H1 (cell line): ENCODE results near the gene CDC42EP5. TPM values are rescaled to one million over a fixed set of nuclear protein-coding genes. Genes with fewer than 3 reads are reported as not detected.

Experiments
- CTCF ChIA-PET: fragments of 300-600 bp; sonication (Branson Sonifier 250); formaldehyde crosslinking; loops from one replicate; lab custom pipeline; 2021; ENCODE audit not compliant: partially characterized antibody; lab: Charles Lee
- POLR2A ChIA-PET: fragments of 300-600 bp; sonication (Branson Sonifier 250); formaldehyde crosslinking; loops from one replicate; lab custom pipeline; 2021; ENCODE audit warnings: inconsistent platforms; ENCODE audit not compliant: partially characterized antibody; lab: Charles Lee
- DNase-seq, 2 experiments: peaks; one replicate each; pipeline versions ENCODE4 v3.0.0 to v3.0.0-alpha.2; 2010 to 2022; ENCODE audit warnings: low spot score in 2 of 2, low read depth in 1 of 2, mixed read lengths in 1 of 2
- FAIRE-seq: peaks from 2 replicates; lab custom pipeline; 2011; peaks lifted over from hg19 to GRCh38; lab: Jason Lieb, UNC
- H2AFZ ChIP-seq: 2 replicates; pipeline ENCODE4 v1.8.1; 2012; ENCODE audit warnings: low read length, inconsistent platforms
- H2AK5ac ChIP-seq: 2 replicates; pipeline ENCODE4 v1.6.1; 2013; ENCODE audit warnings: low read depth, low read length
- H2BK120ac ChIP-seq: replicated peaks from 2 replicates; pipeline ENCODE3; 2013; ENCODE audit warnings: low read depth, low read length, inconsistent platforms
- H2BK12ac ChIP-seq: 2 replicates; pipeline ENCODE4 v1.6.1; 2013; ENCODE audit warnings: low read depth, low read length
- H2BK15ac ChIP-seq: 2 replicates; pipeline ENCODE4 v1.6.1; 2013; ENCODE audit warnings: low read length
- H2BK20ac ChIP-seq: 2 replicates; pipeline ENCODE4 v1.6.1; 2013; ENCODE audit warnings: low read length
- H2BK5ac ChIP-seq: 2 replicates; pipeline ENCODE4 v1.6.1; 2013; ENCODE audit warnings: low read depth, low read length
- H3K14ac ChIP-seq: 2 replicates; pipeline ENCODE4 v1.6.1; 2013; ENCODE audit warnings: inconsistent platforms; ENCODE audit not compliant: insufficient read length
- H3K18ac ChIP-seq: 2 replicates; pipeline ENCODE4 v1.6.1; 2013; ENCODE audit warnings: low read length; ENCODE audit errors: extremely low read depth
- H3K23ac ChIP-seq: 2 replicates; pipeline ENCODE4 v1.6.1; 2013; ENCODE audit warnings: inconsistent platforms; ENCODE audit not compliant: insufficient read length
- H3K23me2 ChIP-seq: 2 replicates; pipeline ENCODE4 v1.6.1; 2013; ENCODE audit warnings: low read depth, low read length
- H3K27ac ChIP-seq: 2 replicates; pipeline ENCODE4 v1.6.1; 2011; ENCODE audit warnings: low read depth, low read length, inconsistent platforms
- H3K27me3 ChIP-seq, 4 experiments: replicated peaks in 1 of 4; 1 replicate in 1 of 4; 2 replicates in 3 of 4; pipeline versions ENCODE4 v1.6.1 to v1.8.1; 2011 to 2013; ENCODE audit warnings: low read length in 3 of 4, mild to moderate bottlenecking in 3 of 4, inconsistent platforms in 2 of 4, mixed read lengths in 2 of 4, moderate library complexity in 1 of 4; ENCODE audit not compliant: control insufficient read depth in 3 of 4, insufficient read depth in 3 of 4; ENCODE audit errors: extremely low read depth in 1 of 4
- H3K36me3 ChIP-seq, 4 experiments: 2 replicates each; pipeline versions ENCODE4 v1.6.1 to v1.8.1; 2011 to 2013; ENCODE audit warnings: mild to moderate bottlenecking in 4 of 4, low read length in 3 of 4, moderate library complexity in 2 of 4, control low read depth in 1 of 4, inconsistent platforms in 1 of 4; ENCODE audit not compliant: insufficient read depth in 4 of 4, control insufficient read depth in 2 of 4
- H3K4ac ChIP-seq: replicated peaks from 2 replicates; pipeline ENCODE3; 2013; ENCODE audit warnings: low read length, low read depth, mixed read lengths, inconsistent platforms; ENCODE audit not compliant: insufficient read length
- H3K4me1 ChIP-seq, 4 experiments: replicated peaks in 1 of 4; 1 replicate in 1 of 4; 2 replicates in 3 of 4; pipeline versions ENCODE4 v1.6.1 to v1.8.1; 2011 to 2013; ENCODE audit warnings: low read length in 3 of 4, inconsistent platforms in 2 of 4, mixed read lengths in 1 of 4; ENCODE audit not compliant: insufficient read depth in 4 of 4, control insufficient read depth in 3 of 4
- H3K4me2 ChIP-seq, 2 experiments: 2 replicates each; pipeline versions ENCODE4 v1.6.1 to v1.8.1; 2011 to 2013; ENCODE audit warnings: low read depth in 2 of 2, low read length in 2 of 2, control low read depth in 1 of 2, inconsistent platforms in 1 of 2, mild to moderate bottlenecking in 1 of 2; ENCODE audit not compliant: insufficient read depth in 1 of 2
- H3K4me3 ChIP-seq, 4 experiments: fragments of 200-600, 300-600 bp in 1 of 4; sonication (generic), shearing (Covaris generic), sonication (Bioruptor Twin) in 1 of 4; 2 replicates each; pipeline versions ENCODE4 v1.5.1 to v1.8.1; 2011 to 2016; ENCODE audit warnings: low read length in 4 of 4, low read depth in 3 of 4, control low read depth in 2 of 4, inconsistent platforms in 2 of 4, mild to moderate bottlenecking in 2 of 4, mixed read lengths in 1 of 4, moderate library complexity in 1 of 4; ENCODE audit not compliant: insufficient read depth in 2 of 4; ENCODE audit errors: extremely low read depth in 1 of 4
- H3K56ac ChIP-seq: replicated peaks from 2 replicates; pipeline ENCODE3; 2013; ENCODE audit warnings: low read depth, mild to moderate bottlenecking, mixed read lengths, low read length, inconsistent platforms; ENCODE audit not compliant: insufficient read length
- H3K79me1 ChIP-seq: 2 replicates; pipeline ENCODE4 v1.6.1; 2013; ENCODE audit warnings: low read depth, low read length, control low read depth
- H3K79me2 ChIP-seq, 2 experiments: 2 replicates each; pipeline versions ENCODE4 v1.6.1 to v1.8.1; 2012 to 2013; ENCODE audit warnings: low read length in 2 of 2, mild to moderate bottlenecking in 2 of 2, inconsistent platforms in 1 of 2; ENCODE audit not compliant: insufficient read depth in 2 of 2, control insufficient read depth in 1 of 2
- H3K9ac ChIP-seq, 4 experiments: replicated peaks in 1 of 4; 1 replicate in 1 of 4; 2 replicates in 3 of 4; pipeline versions ENCODE4 v1.6.1 to v1.8.1; 2011 to 2013; ENCODE audit warnings: low read depth in 3 of 4, low read length in 3 of 4, control low read depth in 2 of 4, mild to moderate bottlenecking in 2 of 4, moderate library complexity in 2 of 4, inconsistent platforms in 1 of 4; ENCODE audit errors: extremely low read depth in 1 of 4
- H3K9me3 ChIP-seq, 2 experiments: 2 replicates each; pipeline versions ENCODE4 v1.6.1 to v1.8.1; 2012 to 2013; ENCODE audit warnings: mild to moderate bottlenecking in 2 of 2, moderate library complexity in 2 of 2, control low read depth in 1 of 2, inconsistent platforms in 1 of 2, low read depth in 1 of 2, low read length in 1 of 2, mixed read lengths in 1 of 2; ENCODE audit not compliant: insufficient read depth in 2 of 2
- H4K20me1 ChIP-seq, 2 experiments: replicated peaks in 1 of 2; 2 replicates each; pipeline versions ENCODE3 to v1.8.1; 2011 to 2013; ENCODE audit warnings: inconsistent platforms in 2 of 2, low read length in 2 of 2, mild to moderate bottlenecking in 1 of 2; ENCODE audit not compliant: insufficient read depth in 2 of 2, control insufficient read depth in 1 of 2
- H4K5ac ChIP-seq: 2 replicates; pipeline ENCODE4 v1.6.1; 2013; ENCODE audit warnings: low read length, low read depth, mixed read lengths, inconsistent platforms; ENCODE audit not compliant: insufficient read length
- H4K8ac ChIP-seq: 2 replicates; pipeline ENCODE4 v1.8.0; 2013; ENCODE audit warnings: mild to moderate bottlenecking, moderate library complexity, low read length, inconsistent platforms; ENCODE audit not compliant: insufficient read depth; ENCODE audit errors: extremely low read depth
- H4K91ac ChIP-seq: replicated peaks from 2 replicates; pipeline ENCODE3; 2013; ENCODE audit warnings: low read length, mixed read lengths, inconsistent platforms; ENCODE audit not compliant: insufficient read length
- CHD2 ChIP-seq: IDR thresholded peaks from 2 replicates; pipeline ENCODE4 v1.6.1; 2012; ENCODE audit warnings: low read length, improper control_type of control experiment
- EP300 ChIP-seq, 2 experiments: IDR thresholded peaks; 1 replicate in 1 of 2; 2 replicates in 1 of 2; pipeline ENCODE4 v1.6.1; 2011 to 2012; ENCODE audit warnings: low read depth in 2 of 2, low read length in 2 of 2, mild to moderate bottlenecking in 2 of 2, borderline replicate concordance in 1 of 2, inconsistent platforms in 1 of 2, moderate library complexity in 1 of 2
- GABPA ChIP-seq: IDR thresholded peaks from 2 replicates; pipeline ENCODE4 v1.6.1; 2011; ENCODE audit warnings: mild to moderate bottlenecking, low read length, moderate library complexity, borderline replicate concordance; ENCODE audit not compliant: insufficient read depth
- HDAC6 ChIP-seq: IDR thresholded peaks from one replicate; pipeline ENCODE4 v1.7.1; 2012; ENCODE audit warnings: low read depth, mild to moderate bottlenecking, inconsistent platforms, low read length, moderate library complexity
- JUN ChIP-seq: IDR thresholded peaks from 2 replicates; pipeline ENCODE4 v1.6.1; 2011; ENCODE audit warnings: low read depth, mild to moderate bottlenecking, improper control_type of control experiment, low read length
- POU5F1 ChIP-seq: IDR thresholded peaks from 2 replicates; pipeline ENCODE4 v1.6.1; 2011; ENCODE audit warnings: low read depth, mild to moderate bottlenecking, low read length, moderate library complexity
- RAD21 ChIP-seq, 2 experiments: IDR thresholded peaks in 1 of 2; conservative IDR thresholded peaks in 1 of 2; 2 replicates each; pipeline ENCODE4 v1.6.1; 2011; ENCODE audit warnings: low read depth in 2 of 2, low read length in 2 of 2, improper control_type of control experiment in 1 of 2, inconsistent platforms in 1 of 2, mild to moderate bottlenecking in 1 of 2, moderate library complexity in 1 of 2
- SIN3A ChIP-seq, 2 experiments: IDR thresholded peaks in 1 of 2; conservative IDR thresholded peaks in 1 of 2; 2 replicates each; pipeline ENCODE4 v1.6.1; 2011 to 2012; ENCODE audit warnings: low read length in 2 of 2, improper control_type of control experiment in 1 of 2, low read depth in 1 of 2, mild to moderate bottlenecking in 1 of 2
- WGBS, 2 experiments: shearing (Covaris generic) in 1 of 2; methylation state at CpG; one replicate each; pipeline versions ENCODE4 v1.1.6 to v1.1.7; 2013 to 2015; ENCODE audit warnings: low lambda C conversion rate in 2 of 2, mixed read lengths in 2 of 2, inconsistent platforms in 1 of 2, low coverage in 1 of 2, missing lambda C conversion rate in 1 of 2; ENCODE audit not compliant: insufficient replicate concordance in 2 of 2, insufficient coverage in 1 of 2, insufficient read length in 1 of 2; ENCODE audit errors: extremely low coverage in 1 of 2, missing lambda C conversion rate in 1 of 2; 5-methylcytosine and 5-hydroxymethylcytosine counted together
- polyA plus RNA-seq, 7 experiments: library from polyadenylated mRNA; depleted of rRNA in 3 of 7; stranded (reverse) in 5 of 7; unstranded in 2 of 7; fragments of >200 nt in 5 of 7; fragments of 200-250 nt in 2 of 7; gene quantifications; 1 replicate in 5 of 7; 2 replicates in 1 of 7; 4 replicates in 1 of 7; pipeline versions ENCODE4 v1.2.1 to v1.2.3, GENCODE V29; 2011 to 2013; ENCODE audit warnings: missing spikeins in 2 of 7, mixed read lengths in 2 of 7
- total RNA-seq: library from RNA; stranded (reverse); fragmentation: NEBNext Ultra II Directional; extraction: Animal tissue kit (Norgen Biotek cat#: 25700); gene quantifications from 2 replicates; pipeline ENCODE4 v1.2.1, GENCODE V29; 2021
- TF ChIP-seq, protein P1 (sequence below): IDR thresholded peaks from 2 replicates; pipeline ENCODE4 v1.6.1; 2011; ENCODE audit warnings: low read depth, mild to moderate bottlenecking, low read length; ENCODE audit not compliant: insufficient read depth

The CDC42EP5 gene
- total and polyA plus RNA-seq, 2 of the 8 experiments (the other 6 are each of a cell fraction or from before 2014, with no cell fraction given) = 1.8 to 2.1 TPM

DNA sequence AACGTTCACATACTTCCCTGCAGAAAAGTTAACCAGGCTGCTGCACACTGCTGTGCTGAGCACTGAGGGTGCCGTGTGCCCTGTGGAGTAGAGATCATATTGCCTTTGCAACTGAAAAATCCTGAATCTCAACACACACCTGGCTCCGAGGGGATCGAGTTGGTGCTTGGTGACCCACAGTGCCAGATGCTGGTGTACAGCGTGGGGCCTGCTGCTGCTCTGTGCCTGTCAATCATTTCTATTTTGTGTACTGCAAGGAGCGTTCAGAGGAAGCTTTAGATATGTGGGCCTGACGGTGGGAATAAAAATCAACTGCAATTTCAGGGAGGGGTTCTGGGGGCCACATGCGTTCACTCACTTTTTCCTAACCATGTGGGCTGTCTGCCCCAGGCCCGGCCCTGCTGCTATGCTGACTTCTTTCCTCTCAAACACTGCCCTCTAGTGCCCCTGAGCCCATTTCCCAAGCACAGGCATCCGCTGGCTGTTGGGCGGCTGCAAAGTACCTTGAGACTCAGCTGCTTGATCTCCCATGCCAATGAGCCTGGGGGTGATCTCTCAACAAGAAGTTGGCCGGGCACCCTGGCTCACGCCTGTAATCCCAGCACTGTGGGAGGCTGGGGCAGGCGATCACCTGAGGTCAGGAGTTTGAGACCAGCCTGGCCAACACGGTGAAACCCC, 33.8 kb downstream of the CDC42EP5 start:
- H3K56ac ChIP-seq = no peak overlapping the region
- H4K5ac ChIP-seq = no peak overlapping the region
- H2AFZ ChIP-seq = no peak overlapping the region
- H3K79me1 ChIP-seq = peaks cover 7% of the 10 kb centered on the region; the same call in 1 of the 2 replicates
- H2BK15ac ChIP-seq = 0 out of 2 replicates have a peak overlapping the region, but pooled peaks have one; percentile 5
- peaks cover 0 to 27% (median 20%) of the 10 kb centered on the region in 4 experiments; a peak in 6 of 7 replicates for H3K4me1 ChIP-seq
- peak overlapping the region; percentile 86 for H2BK120ac ChIP-seq
- no peak overlapping the region for H4K8ac ChIP-seq
- peak in 1 of 2 experiments; percentile 78 for DNase-seq
- H3K9me3 ChIP-seq = no peaks in the 10 kb centered on the region
- H3K23me2 ChIP-seq = peaks cover 1% of the 10 kb centered on the region; the same call in 1 of the 2 replicates
- FAIRE-seq = peak; percentile 71
- no peak overlapping the region for H3K27ac ChIP-seq
- 0 out of 2 replicates have a peak overlapping the region, but pooled peaks have one; percentile 7 for H2AK5ac ChIP-seq
- H4K20me1 ChIP-seq = peaks cover 11 to 16% of the 10 kb centered on the region in 2 experiments
- no peak overlapping the region for H3K4me2 ChIP-seq
- H2BK20ac ChIP-seq = no peak overlapping the region
- H4K91ac ChIP-seq = no peak overlapping the region
- POLR2A ChIA-PET = interaction anchor here (0.6 to 13.5 kb wide), 14 partner anchors 9 to 454 kb away, joined by 3 to 133 read pairs (median 6); partner anchors contain the start of genes CDC42EP5, LENG8 and TTYH1
- H3K79me2 ChIP-seq = no peaks in the 10 kb centered on the region
- H3K27me3 ChIP-seq = peaks cover 0 to 2% (median 0%) of the 10 kb centered on the region in 4 experiments; a peak in 1 of 7 replicates
- no peaks in the 10 kb centered on the region; a peak in 1 of 8 replicates for H3K36me3 ChIP-seq
- H2BK12ac ChIP-seq = no peak overlapping the region
- peak overlapping the region in 1 of 4 experiments; percentile 1; a peak in 2 of 7 replicates for H3K9ac ChIP-seq
- H3K18ac ChIP-seq = no peak overlapping the region
- H3K4me3 ChIP-seq = no peak overlapping the region; a peak in 1 of 8 replicates
- no peak overlapping the region for H3K4ac ChIP-seq
- CTCF ChIA-PET = interaction anchor here (0.6 to 7.4 kb wide), 28 partner anchors 9 to 1839 kb away, joined by 3 to 109 read pairs (median 4); partner anchors contain the start of genes LENG8 and TTYH1
- no peak overlapping the region for H3K14ac ChIP-seq
- 0 out of 2 replicates have a peak overlapping the region, but pooled peaks have one; percentile 3 for H2BK5ac ChIP-seq
- 67% methylated on average over 15 of the region's 15 CpGs; no CpG with 5 or more reads in 1 of the 2 experiments for WGBS, 2 experiments
- H3K23ac ChIP-seq = no peak overlapping the region
- TF ChIP-seq HDAC6 = no peak
- TF ChIP-seq RAD21 (IDR thresholded peaks at IDR 0.05 in 1 of 2, conservative IDR thresholded peaks at IDR 0.05 in 1 of 2; ENCODE audit: low read depth in 2 of 2, low read length in 2 of 2) = peak; percentile 76 to 83
- peak; percentile 52; the same call in 1 of the 2 replicates for TF ChIP-seq GABPA
- TF ChIP-seq POU5F1 = no peak
- TF ChIP-seq JUN = no peak
- TF ChIP-seq SIN3A (conservative IDR thresholded peaks at IDR 0.05 in 1 of 2, IDR thresholded peaks at IDR 0.05 in 1 of 2; ENCODE audit: low read depth in 1 of 2, low read length in 2 of 2) = 0 out of 4 replicates have a peak, but pooled peaks of 1 of the 2 experiments have one; percentile 31
- no peak for TF ChIP-seq CHD2
- no peak for TF ChIP-seq EP300 (IDR thresholded peaks at IDR 0.05; ENCODE audit: borderline replicate concordance in 1 of 2, low read depth in 2 of 2, low read length in 2 of 2)
- TF ChIP-seq, protein P1, sequence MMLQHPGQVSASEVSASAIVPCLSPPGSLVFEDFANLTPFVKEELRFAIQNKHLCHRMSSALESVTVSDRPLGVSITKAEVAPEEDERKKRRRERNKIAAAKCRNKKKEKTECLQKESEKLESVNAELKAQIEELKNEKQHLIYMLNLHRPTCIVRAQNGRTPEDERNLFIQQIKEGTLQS = no peak
